Keratinocyte (primary cell): ENCODE data around the gene FCER1A. TPM values are rescaled to one million over a fixed set of nuclear protein-coding genes. Genes with fewer than 3 reads are reported as not detected.

Source experiments
- DNase-seq: peaks from one replicate; pipeline ENCODE4 v3.0.0-alpha.2; 2011; ENCODE audit warnings: low read depth, missing footprints, low spot score
- FAIRE-seq: peaks from 2 replicates; lab custom pipeline; 2011; peaks lifted over from hg19 to GRCh38; lab: Jason Lieb, UNC
- H2AFZ ChIP-seq: 2 replicates; pipeline ENCODE4 v1.6.0; 2012; ENCODE audit warnings: low read length, control low read depth, inconsistent platforms; ENCODE audit not compliant: control insufficient read depth
- H3K27ac ChIP-seq: 2 replicates; pipeline ENCODE4 v1.5.1; 2011; ENCODE audit warnings: low read length; ENCODE audit not compliant: control insufficient read depth, insufficient read depth
- H3K27me3 ChIP-seq: 3 replicates; pipeline ENCODE4 v1.6.0; 2011; ENCODE audit warnings: low read length; ENCODE audit not compliant: control insufficient read depth, insufficient read depth; ENCODE audit errors: extremely low read depth
- H3K36me3 ChIP-seq, 2 experiments: 2 replicates in 1 of 2; 3 replicates in 1 of 2; pipeline ENCODE4 v1.5.1; 2011; ENCODE audit warnings: low read length in 2 of 2, mild to moderate bottlenecking in 1 of 2; ENCODE audit not compliant: control insufficient read depth in 2 of 2, insufficient read depth in 2 of 2; ENCODE audit errors: extremely low read depth in 1 of 2
- H3K4me1 ChIP-seq: 3 replicates; pipeline ENCODE4 v1.5.1; 2011; ENCODE audit warnings: low read length; ENCODE audit not compliant: control insufficient read depth, insufficient read depth; ENCODE audit errors: extremely low read depth
- H3K4me2 ChIP-seq: 3 replicates; pipeline ENCODE4 v1.6.0; 2011; ENCODE audit warnings: low read depth, low read length; ENCODE audit not compliant: control insufficient read depth, insufficient read depth; ENCODE audit errors: extremely low read depth
- H3K4me3 ChIP-seq, 3 experiments: fragments of 200-600 bp in 1 of 3; sonication (generic) in 1 of 3; 2 replicates in 2 of 3; 3 replicates in 1 of 3; pipeline ENCODE4 v1.5.1; 2011 to 2016; ENCODE audit warnings: low read length in 3 of 3, mild to moderate bottlenecking in 3 of 3, control low read depth in 2 of 3, inconsistent platforms in 1 of 3, low read depth in 1 of 3, mixed read lengths in 1 of 3, mixed run types in 1 of 3, moderate library complexity in 1 of 3; ENCODE audit not compliant: control insufficient read depth in 2 of 3, insufficient read depth in 2 of 3; ENCODE audit errors: extremely low read depth in 1 of 3
- H3K79me2 ChIP-seq: 2 replicates; pipeline ENCODE4 v1.6.0; 2012; ENCODE audit warnings: low read length; ENCODE audit not compliant: control insufficient read depth, insufficient read depth
- H3K9ac ChIP-seq: 3 replicates; pipeline ENCODE4 v1.6.0; 2011; ENCODE audit warnings: low read length; ENCODE audit not compliant: control insufficient read depth, insufficient read depth; ENCODE audit errors: extremely low read depth
- H3K9me1 ChIP-seq: 3 replicates; pipeline ENCODE4 v1.6.0; 2011; ENCODE audit warnings: low read length; ENCODE audit not compliant: control insufficient read depth, insufficient read depth; ENCODE audit errors: extremely low read depth
- H3K9me3 ChIP-seq: 2 replicates; pipeline ENCODE4 v1.5.1; 2012; ENCODE audit warnings: low read depth, low read length; ENCODE audit not compliant: control insufficient read depth
- H4K20me1 ChIP-seq: 3 replicates; pipeline ENCODE4 v1.6.0; 2011; ENCODE audit warnings: low read length; ENCODE audit not compliant: control insufficient read depth, insufficient read depth; ENCODE audit errors: extremely low read depth
- EZH2 ChIP-seq: IDR thresholded peaks from one replicate; pipeline ENCODE4 v1.6.1; 2012; ENCODE audit warnings: inconsistent platforms, mild to moderate bottlenecking, low read length, moderate library complexity
- dilution Hi-C: fragments of 300-500 bp; cut with MboI; formaldehyde crosslinking; loops from one replicate; pipeline ENCODE4 v1.7.0; 2020; ENCODE audit warnings: low sequenced_read_pairs; ENCODE audit not compliant: extremely low pct_ligation_motif_present
- polyA plus RNA-seq, 5 experiments: library from polyadenylated mRNA; depleted of rRNA in 3 of 5; stranded (reverse) in 3 of 5; stranded (forward) in 1 of 5; unstranded in 1 of 5; fragments of >200 nt; gene quantifications; 1 replicate in 1 of 5; 2 replicates in 3 of 5; 3 replicates in 1 of 5; pipeline versions ENCODE4 v1.2.1 to v1.2.3, GENCODE V29; 2011 to 2012; ENCODE audit warnings: missing spikeins in 2 of 5, low read depth in 1 of 5, low replicate concordance in 1 of 5
- TF ChIP-seq, protein P1 (sequence below), 3 experiments: IDR thresholded peaks in 1 of 3; conservative IDR thresholded peaks in 1 of 3; optimal IDR thresholded peaks in 1 of 3; 2 replicates in 2 of 3; 3 replicates in 1 of 3; pipeline versions ENCODE3 to v1.5.1; 2011; ENCODE audit warnings: low read length in 3 of 3, mild to moderate bottlenecking in 3 of 3, moderate library complexity in 2 of 3, control low read depth in 1 of 3, inconsistent platforms in 1 of 3; ENCODE audit not compliant: insufficient read depth in 2 of 3; ENCODE audit errors: extremely low read depth in 1 of 3

FCER1A gene
- polyA plus RNA-seq, 1 donor (not counting 4 experiments of a cell fraction or from before 2014, with no cell fraction given), result not detected

DNA sequence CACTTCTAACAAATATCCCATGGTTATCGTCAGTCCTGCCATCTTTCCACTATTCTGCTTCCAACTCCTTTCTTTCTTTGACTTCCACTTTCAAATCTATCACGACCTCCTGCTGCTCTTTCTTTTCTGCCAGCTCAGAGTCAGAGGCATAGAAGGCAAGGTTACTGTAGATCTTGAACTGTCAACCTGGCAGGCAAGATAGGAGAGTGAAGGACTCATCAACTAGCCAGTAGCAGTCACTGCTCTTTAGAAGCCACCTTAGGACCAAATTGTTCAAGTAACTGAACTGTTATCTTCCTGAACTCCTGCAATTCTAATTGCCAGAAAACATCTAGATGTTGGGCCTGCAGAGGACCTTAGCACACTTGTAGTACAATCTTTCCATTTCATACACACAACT, 13.1 kb upstream of the FCER1A start:
- Histone ChIP-seq H3K27ac (no peak overlapping the region), H3K9me1 (no peaks in the 10 kb centered on the region), H2AFZ (no peak overlapping the region), H3K36me3 (no peaks in the 10 kb centered on the region), H3K27me3 (no peaks in the 10 kb centered on the region), H3K4me2 (no peak overlapping the region), H3K4me1 (no peaks in the 10 kb centered on the region), H3K9ac (no peak overlapping the region), H4K20me1 (no peaks in the 10 kb centered on the region), H3K9me3 (no peaks in the 10 kb centered on the region), H3K4me3 (no peak overlapping the region), H3K79me2 (no peaks in the 10 kb centered on the region)
- TF ChIP-seq, protein P1, sequence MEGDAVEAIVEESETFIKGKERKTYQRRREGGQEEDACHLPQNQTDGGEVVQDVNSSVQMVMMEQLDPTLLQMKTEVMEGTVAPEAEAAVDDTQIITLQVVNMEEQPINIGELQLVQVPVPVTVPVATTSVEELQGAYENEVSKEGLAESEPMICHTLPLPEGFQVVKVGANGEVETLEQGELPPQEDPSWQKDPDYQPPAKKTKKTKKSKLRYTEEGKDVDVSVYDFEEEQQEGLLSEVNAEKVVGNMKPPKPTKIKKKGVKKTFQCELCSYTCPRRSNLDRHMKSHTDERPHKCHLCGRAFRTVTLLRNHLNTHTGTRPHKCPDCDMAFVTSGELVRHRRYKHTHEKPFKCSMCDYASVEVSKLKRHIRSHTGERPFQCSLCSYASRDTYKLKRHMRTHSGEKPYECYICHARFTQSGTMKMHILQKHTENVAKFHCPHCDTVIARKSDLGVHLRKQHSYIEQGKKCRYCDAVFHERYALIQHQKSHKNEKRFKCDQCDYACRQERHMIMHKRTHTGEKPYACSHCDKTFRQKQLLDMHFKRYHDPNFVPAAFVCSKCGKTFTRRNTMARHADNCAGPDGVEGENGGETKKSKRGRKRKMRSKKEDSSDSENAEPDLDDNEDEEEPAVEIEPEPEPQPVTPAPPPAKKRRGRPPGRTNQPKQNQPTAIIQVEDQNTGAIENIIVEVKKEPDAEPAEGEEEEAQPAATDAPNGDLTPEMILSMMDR (optimal IDR thresholded peaks at IDR 0.05 in 1 of 3, IDR thresholded peaks at IDR 0.05 in 1 of 3, conservative IDR thresholded peaks at IDR 0.05 in 1 of 3; ENCODE audit: extremely low read depth in 1 of 3, insufficient read depth in 2 of 3, low read length in 3 of 3), result no peak
- TF ChIP-seq EZH2, result no peak
- FAIRE-seq (no peak), DNase-seq (no peak)
- dilution Hi-C loops, result no loop called here

DNA sequence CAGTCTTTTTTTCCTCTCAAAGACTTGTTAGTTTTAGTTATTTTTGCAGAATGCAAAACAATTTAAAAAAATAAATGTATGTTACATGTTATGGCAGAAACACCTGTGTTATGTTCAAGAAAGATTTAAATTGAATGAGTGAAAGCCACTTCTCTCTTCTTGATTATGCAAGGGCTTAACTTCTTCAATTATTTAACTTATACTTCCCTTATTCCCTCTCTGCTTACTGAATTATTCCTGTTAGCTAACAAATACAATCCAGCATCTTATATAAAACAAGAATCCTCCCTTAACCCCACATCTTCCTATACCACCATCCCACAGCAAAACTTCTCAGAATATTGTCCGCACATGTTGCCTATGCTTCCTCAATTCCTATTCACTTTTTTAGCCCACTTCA, 10.7 kb upstream of the FCER1A start:
- dilution Hi-C loops, result no loop called here
- Histone ChIP-seq H3K4me3 (no peak overlapping the region), H3K79me2 (no peaks in the 10 kb centered on the region), H4K20me1 (no peaks in the 10 kb centered on the region), H3K9me1 (no peaks in the 10 kb centered on the region), H3K4me2 (no peak overlapping the region), H3K27me3 (no peaks in the 10 kb centered on the region), H3K36me3 (no peaks in the 10 kb centered on the region), H3K9me3 (no peaks in the 10 kb centered on the region), H3K9ac (no peak overlapping the region), H2AFZ (no peak overlapping the region), H3K4me1 (no peaks in the 10 kb centered on the region), H3K27ac (no peak overlapping the region)
- FAIRE-seq (no peak), DNase-seq (no peak)
- TF ChIP-seq EZH2, result no peak
- TF ChIP-seq, protein P1 (optimal IDR thresholded peaks at IDR 0.05 in 1 of 3, IDR thresholded peaks at IDR 0.05 in 1 of 3, conservative IDR thresholded peaks at IDR 0.05 in 1 of 3; ENCODE audit: extremely low read depth in 1 of 3, insufficient read depth in 2 of 3, low read length in 3 of 3), result no peak
